Naive thymus-derived CD8-positive, alpha-beta T cell (primary cell): ENCODE data around the gene ZNF423. TPM values are rescaled to one million over a fixed set of nuclear protein-coding genes. Genes with fewer than 3 reads are reported as not detected.
"Not testable (repeated sequence)": the region's sequence is repeated elsewhere in the genome, so short reads cannot be mapped to it uniquely, and the experiment has no call there.

Source experiments
- ATAC-seq, 2 donors: fragments of 150-1000 bp; cut with Tn5 transposase in 1 of 2; sonication (Bioruptor Pico), chemical (Tn5 transposase) in 1 of 2; 1 replicate in 1 of 2; 2 replicates in 1 of 2; pipeline ENCODE4 v1.10.0; 2021; ENCODE audit warnings: mild to moderate bottlenecking in 2 of 2, moderate library complexity in 2 of 2
- POLR2A ChIA-PET: fragments of 350-600 bp; sonication (Branson Sonifier 250); formaldehyde crosslinking; loops from one replicate; lab custom pipeline; 2021; ENCODE audit warnings: antibody characterized with exemption; lab: Charles Lee
- DNase-seq, 10 donors: peaks; one replicate each; pipeline versions ENCODE4 v3.0.0 to v3.0.0-alpha.2; 2020 to 2022
- H3K27ac Mint-ChIP-seq, 10 donors: one replicate each; pipeline ENCODE4 v1.8.0; 2020 to 2022; ENCODE audit warnings: mild to moderate bottlenecking in 10 of 10, mixed read lengths in 10 of 10, moderate library complexity in 4 of 10, inconsistent platforms in 1 of 10
- H3K27me3 Mint-ChIP-seq, 5 donors: one replicate each; pipeline ENCODE4 v1.8.0; 2021 to 2022; ENCODE audit warnings: mixed read lengths in 5 of 5
- H3K36me3 Mint-ChIP-seq, 3 donors: one replicate each; pipeline ENCODE4 v1.8.0; 2020 to 2022; ENCODE audit warnings: mixed read lengths in 3 of 3, mild to moderate bottlenecking in 2 of 3, inconsistent platforms in 1 of 3
- H3K4me1 Mint-ChIP-seq, 4 donors: one replicate each; pipeline ENCODE4 v1.8.0; 2021 to 2022; ENCODE audit warnings: mixed read lengths in 4 of 4
- H3K4me3 Mint-ChIP-seq, 10 donors: one replicate each; pipeline ENCODE4 v1.8.0; 2020 to 2022; ENCODE audit warnings: mild to moderate bottlenecking in 10 of 10, mixed read lengths in 10 of 10, moderate library complexity in 6 of 10, inconsistent platforms in 1 of 10
- H3K9me3 Mint-ChIP-seq, 9 donors: one replicate each; pipeline ENCODE4 v1.8.0; 2020 to 2022; ENCODE audit warnings: mixed read lengths in 9 of 9, mild to moderate bottlenecking in 3 of 9, inconsistent platforms in 1 of 9, moderate library complexity in 1 of 9
- polyA plus RNA-seq, 3 donors: library from polyadenylated mRNA; unstranded; fragments of 300-500 nt; fragmentation: Illumina TruSeq; gene quantifications; one replicate each; pipeline ENCODE4 v1.2.3, GENCODE V29; 2021
- total RNA-seq, 8 experiments: library from RNA in 2 of 8; stranded (reverse) in 2 of 8; gene quantifications; one replicate each; pipeline ENCODE4 v1.2.3 and lab custom pipeline; 2021 to 2026

The ZNF423 gene
- total and polyA plus RNA-seq, 5 experiments from 2014 or later: not detected

- no peak for DNase-seq
- H3K4me1 Mint-ChIP-seq: no peaks in the 10 kb centered on the region
- POLR2A ChIA-PET: no interaction called here
- no peaks in the 10 kb centered on the region for H3K27me3 Mint-ChIP-seq
- H3K27ac Mint-ChIP-seq: no peak overlapping the region
- H3K9me3 Mint-ChIP-seq: no peaks in the 10 kb centered on the region
- H3K4me3 Mint-ChIP-seq: no peak overlapping the region
- no peak for ATAC-seq
- no peaks in the 10 kb centered on the region for H3K36me3 Mint-ChIP-seq
Observed at GRCh38 chr16:49567950-49568349, 288.0 kb downstream of the ZNF423 start.

DNA sequence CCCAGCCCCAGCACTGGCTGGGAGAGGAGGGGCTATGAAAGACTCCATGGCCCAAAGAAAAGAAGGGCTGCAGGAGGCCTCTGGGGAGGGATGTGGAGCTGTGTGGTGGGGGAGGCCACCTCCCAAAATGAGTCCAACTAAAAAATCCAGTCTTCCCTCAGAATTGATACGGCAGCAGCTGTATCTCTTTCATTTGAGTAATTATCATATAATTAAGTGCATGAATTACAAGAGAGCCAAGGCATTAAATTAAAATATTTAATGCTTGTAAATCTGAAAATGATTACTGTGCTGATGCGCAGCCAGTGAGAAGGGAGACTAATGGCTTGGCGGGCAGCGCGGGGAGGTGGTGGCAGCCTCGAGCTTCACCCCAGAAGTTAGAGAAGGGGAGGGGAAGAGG, 289.5 kb downstream of the ZNF423 start:
- Mint-ChIP-seq H3K27me3 (no peaks in the 10 kb centered on the region), H3K36me3 (no peaks in the 10 kb centered on the region), H3K4me3 (no peak overlapping the region), H3K27ac (no peak overlapping the region), H3K4me1 (no peaks in the 10 kb centered on the region), H3K9me3 (no peaks in the 10 kb centered on the region)
- POLR2A ChIA-PET: no interaction called here
- DNase-seq (no peak), ATAC-seq (no peak)

DNA sequence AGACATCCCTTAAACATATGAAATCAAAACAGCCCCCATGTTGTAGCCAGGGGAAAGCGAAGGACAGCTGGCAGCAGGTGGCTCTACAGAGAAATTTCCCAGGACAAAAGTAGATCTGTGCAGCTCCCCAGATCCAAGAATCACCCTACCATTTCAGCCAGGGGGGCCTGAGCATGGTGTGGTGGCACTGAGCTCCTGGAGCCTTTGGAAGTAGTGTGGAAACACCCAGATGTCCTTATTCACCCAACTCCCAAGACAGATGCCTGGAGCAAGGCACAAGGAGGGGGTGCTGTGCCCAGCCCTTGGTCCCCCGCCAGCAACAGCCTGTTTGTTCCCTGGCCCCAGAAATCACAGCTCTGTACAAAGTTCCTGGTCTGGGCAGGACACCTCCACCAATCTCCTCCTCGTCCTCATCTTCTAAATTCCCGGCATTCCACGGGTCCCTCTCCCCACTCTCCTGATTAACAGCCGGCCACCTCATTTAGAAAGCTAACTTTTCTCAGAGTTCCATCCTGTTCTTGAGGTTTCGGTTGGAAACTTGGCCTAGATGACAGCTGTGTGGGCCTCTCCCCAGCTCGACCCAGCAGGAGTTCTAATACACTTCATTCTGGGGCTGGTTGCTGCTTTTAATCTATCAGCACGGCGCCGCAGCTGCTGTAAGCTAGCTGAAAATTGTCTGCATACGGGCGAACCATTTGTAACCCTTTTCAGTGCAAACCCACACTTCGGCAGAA, 291.2 kb downstream of the ZNF423 start:
- H3K27me3 Mint-ChIP-seq: no peaks in the 10 kb centered on the region
- no peak for DNase-seq
- ATAC-seq: no peak
- H3K4me3 Mint-ChIP-seq: no peak overlapping the region
- no peaks in the 10 kb centered on the region for H3K36me3 Mint-ChIP-seq
- peak overlapping the region in 1 of 10 donors; percentile 45 for H3K27ac Mint-ChIP-seq
- no peaks in the 10 kb centered on the region for H3K4me1 Mint-ChIP-seq
- no peaks in the 10 kb centered on the region for H3K9me3 Mint-ChIP-seq
- POLR2A ChIA-PET: no interaction called here

DNA sequence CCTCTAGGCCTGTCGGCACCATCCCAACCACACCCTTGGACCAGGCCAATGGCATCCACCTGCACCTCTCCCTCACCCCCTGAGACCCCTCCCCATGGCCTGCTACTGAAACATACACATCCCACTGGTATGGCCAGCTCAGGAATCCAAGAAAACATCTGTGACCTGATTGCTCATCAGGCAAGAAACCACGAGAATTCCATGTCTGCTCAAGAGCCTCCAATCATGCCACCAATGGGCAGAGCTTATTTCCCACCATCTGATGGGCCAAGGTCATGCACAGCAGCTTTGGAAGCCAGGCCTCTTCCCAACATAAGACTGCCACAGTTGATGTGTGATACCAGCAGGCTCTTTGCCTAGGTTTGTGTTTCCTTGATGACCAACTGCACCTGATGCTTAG, 292.2 kb downstream of the ZNF423 start:
- Mint-ChIP-seq H3K4me1 (no peaks in the 10 kb centered on the region), H3K4me3 (no peak overlapping the region), H3K9me3 (no peaks in the 10 kb centered on the region), H3K36me3 (no peaks in the 10 kb centered on the region), H3K27me3 (no peaks in the 10 kb centered on the region), H3K27ac (no peak overlapping the region)
- DNase-seq: no peak
- POLR2A ChIA-PET: no interaction called here
- no peak for ATAC-seq

GRCh38 chr16:49562894-49563293, 293.0 kb downstream of the ZNF423 start:
- H3K4me3 Mint-ChIP-seq, DNase-seq, H3K27me3 Mint-ChIP-seq, H3K4me1 Mint-ChIP-seq, H3K36me3 Mint-ChIP-seq, H3K27ac Mint-ChIP-seq, POLR2A ChIA-PET, ATAC-seq, H3K9me3 Mint-ChIP-seq: not testable (repeated sequence)

GRCh38 chr16:49562228-49562627, 293.7 kb downstream of the ZNF423 start:
- Mint-ChIP-seq H3K36me3 (no peaks in the 10 kb centered on the region), H3K4me3 (no peak overlapping the region), H3K4me1 (no peaks in the 10 kb centered on the region), H3K9me3 (no peaks in the 10 kb centered on the region), H3K27me3 (no peaks in the 10 kb centered on the region), H3K27ac (no peak overlapping the region)
- ATAC-seq (no peak), DNase-seq (no peak)
- POLR2A ChIA-PET: interaction anchor here (0.6 kb wide), 1 partner anchor 22 kb away, joined by 3 read pairs; no protein-coding TSS in a partner anchor

- no peak overlapping the region for H3K4me3 Mint-ChIP-seq
- POLR2A ChIA-PET: no interaction called here
- no peaks in the 10 kb centered on the region for H3K36me3 Mint-ChIP-seq
- no peak overlapping the region for H3K27ac Mint-ChIP-seq
- ATAC-seq (no peak), DNase-seq (no peak)
- no peaks in the 10 kb centered on the region for H3K9me3 Mint-ChIP-seq
- no peaks in the 10 kb centered on the region for H3K27me3 Mint-ChIP-seq
- H3K4me1 Mint-ChIP-seq: no peaks in the 10 kb centered on the region
Observed at GRCh38 chr16:49560004-49560830, 295.7 kb downstream of the ZNF423 start.

- no peaks in the 10 kb centered on the region for H3K9me3 Mint-ChIP-seq
- H3K27me3 Mint-ChIP-seq: no peaks in the 10 kb centered on the region
- ATAC-seq (no peak), DNase-seq (no peak)
- no peak overlapping the region for H3K27ac Mint-ChIP-seq
- H3K4me1 Mint-ChIP-seq: no peaks in the 10 kb centered on the region
- POLR2A ChIA-PET: no interaction called here
- no peaks in the 10 kb centered on the region for H3K36me3 Mint-ChIP-seq
- no peak overlapping the region for H3K4me3 Mint-ChIP-seq
Observed at GRCh38 chr16:49559242-49559641, 296.7 kb downstream of the ZNF423 start.

GRCh38 chr16:49558451-49558850, 297.5 kb downstream of the ZNF423 start:
- Mint-ChIP-seq H3K27ac (no peak overlapping the region), H3K27me3 (no peaks in the 10 kb centered on the region), H3K4me3 (no peak overlapping the region), H3K36me3 (no peaks in the 10 kb centered on the region), H3K9me3 (no peaks in the 10 kb centered on the region), H3K4me1 (no peaks in the 10 kb centered on the region)
- no peak for DNase-seq
- no peak for ATAC-seq
- POLR2A ChIA-PET: no interaction called here

DNA sequence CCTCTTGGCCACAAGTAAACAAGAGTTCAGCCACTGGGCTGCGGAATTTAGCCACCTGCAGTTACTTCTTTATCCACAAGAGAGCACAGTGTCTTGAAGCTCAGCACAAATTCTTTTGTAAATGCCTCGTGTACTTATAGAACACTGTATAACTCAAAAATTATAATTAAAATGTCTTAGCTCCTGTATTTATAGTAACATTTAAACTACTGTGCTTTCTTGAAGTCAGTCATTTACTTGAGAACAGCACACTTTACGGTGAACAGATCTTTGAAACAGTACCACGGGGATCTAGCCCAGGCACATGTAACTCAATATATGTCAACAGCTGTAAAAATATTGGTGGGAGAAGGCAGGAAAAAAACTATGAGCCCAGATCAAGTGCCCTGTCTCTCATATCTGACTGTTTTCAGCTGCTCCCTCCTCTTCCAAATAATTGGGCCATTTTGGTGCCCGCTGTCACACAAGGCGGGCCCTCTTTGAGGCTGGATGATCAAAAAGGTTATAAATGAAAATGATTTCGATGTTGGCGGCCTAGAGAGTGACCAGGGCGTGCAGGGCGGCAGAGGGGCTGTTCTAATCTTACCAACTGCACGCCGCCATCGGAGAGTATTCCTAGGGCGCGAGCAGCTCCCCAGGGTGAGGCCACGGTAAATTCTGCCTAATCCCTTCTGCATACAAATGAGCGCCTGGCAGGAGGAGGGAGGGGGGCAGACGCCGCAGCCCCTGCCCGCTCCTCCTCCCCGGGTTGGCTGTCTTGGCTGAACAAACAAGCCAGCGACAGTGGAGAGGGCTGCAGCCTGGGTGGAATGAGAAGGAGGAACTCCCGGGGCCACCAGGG, 299.1 kb downstream of the ZNF423 start:
- no peaks in the 10 kb centered on the region for H3K9me3 Mint-ChIP-seq
- H3K36me3 Mint-ChIP-seq: no peaks in the 10 kb centered on the region
- ATAC-seq: no peak
- no peak for DNase-seq
- no peaks in the 10 kb centered on the region for H3K4me1 Mint-ChIP-seq
- no peak overlapping the region for H3K27ac Mint-ChIP-seq
- POLR2A ChIA-PET: no interaction called here
- H3K27me3 Mint-ChIP-seq: no peaks in the 10 kb centered on the region
- H3K4me3 Mint-ChIP-seq: no peak overlapping the region

GRCh38 chr16:49556249-49556605, 299.7 kb downstream of the ZNF423 start:
- no peak overlapping the region for H3K4me3 Mint-ChIP-seq
- H3K4me1 Mint-ChIP-seq: no peaks in the 10 kb centered on the region
- POLR2A ChIA-PET: no interaction called here
- no peak for DNase-seq
- H3K27ac Mint-ChIP-seq: no peak overlapping the region
- no peak for ATAC-seq
- no peaks in the 10 kb centered on the region for H3K36me3 Mint-ChIP-seq
- no peaks in the 10 kb centered on the region for H3K9me3 Mint-ChIP-seq
- no peaks in the 10 kb centered on the region for H3K27me3 Mint-ChIP-seq

DNA sequence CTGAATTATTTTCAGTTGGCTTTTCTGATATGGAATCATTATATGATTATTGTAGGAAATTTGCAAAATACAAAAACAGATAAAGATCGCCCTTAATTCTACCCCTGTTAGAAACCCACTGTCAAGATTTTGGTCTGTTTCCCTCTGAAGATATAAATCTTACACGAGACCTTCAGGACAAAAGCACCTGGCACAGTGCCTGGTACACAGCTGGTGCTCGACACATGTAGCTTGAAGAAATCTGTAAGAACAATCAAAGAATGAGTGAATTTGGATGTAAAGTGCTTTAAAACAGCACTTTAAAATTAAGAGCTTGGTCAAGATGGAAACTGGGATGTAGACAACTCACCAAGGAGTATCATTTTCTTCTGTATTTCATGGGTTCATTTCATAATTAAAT, 301.2 kb downstream of the ZNF423 start:
- Mint-ChIP-seq H3K4me1 (no peaks in the 10 kb centered on the region), H3K27me3 (no peaks in the 10 kb centered on the region), H3K4me3 (no peak overlapping the region), H3K27ac (no peak overlapping the region), H3K9me3 (no peaks in the 10 kb centered on the region), H3K36me3 (no peaks in the 10 kb centered on the region)
- ATAC-seq: no peak
- POLR2A ChIA-PET: no interaction called here
- DNase-seq: no peak

GRCh38 chr16:49552313-49552928, 303.5 kb downstream of the ZNF423 start:
- Mint-ChIP-seq H3K27ac (no peak overlapping the region), H3K9me3 (no peaks in the 10 kb centered on the region), H3K27me3 (no peaks in the 10 kb centered on the region), H3K4me3 (no peak overlapping the region), H3K36me3 (no peaks in the 10 kb centered on the region), H3K4me1 (no peaks in the 10 kb centered on the region)
- ATAC-seq (no peak), DNase-seq (no peak)
- POLR2A ChIA-PET: no interaction called here
